Measurements from ENCODE around the gene CCDC12. TPM values are rescaled to one million over a fixed set of nuclear protein-coding genes. Genes with fewer than 3 reads are reported as not detected.

CCDC12 gene
- polyA plus RNA-seq, 1 donor from 2014 or later, result 151 TPM

DNA sequence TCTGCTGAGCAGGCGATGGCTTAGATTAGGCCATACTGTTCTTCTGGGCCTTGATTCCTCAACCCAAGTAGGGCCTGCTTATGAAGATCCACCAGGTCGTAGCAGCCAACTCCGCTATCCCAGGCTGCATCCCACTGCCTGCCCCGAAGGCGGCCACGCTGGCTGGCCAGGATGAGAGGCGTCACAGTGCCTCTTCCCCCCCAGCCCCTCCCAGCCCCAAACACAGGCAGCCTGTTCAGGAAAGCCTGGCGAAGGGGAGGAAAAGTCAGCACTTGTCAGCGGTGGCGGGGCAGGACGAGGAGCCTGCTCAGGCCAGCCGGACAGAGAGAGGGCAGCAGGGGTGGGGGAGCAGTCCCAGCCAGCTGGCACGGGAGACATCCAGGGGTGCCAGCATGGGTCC, 87.8 kb downstream of the CCDC12 start:
- Mint-ChIP-seq H3K4me3 (no peak overlapping the region), H3K4me1 (peaks cover 0 to 8% (median 0%) of the 10 kb centered on the region in 3 donors), H3K27ac (no peak overlapping the region), H3K9me3 (no peaks in the 10 kb centered on the region), H3K36me3 (no peaks in the 10 kb centered on the region), H3K27me3 (peaks cover 41% of the 10 kb centered on the region)

DNA sequence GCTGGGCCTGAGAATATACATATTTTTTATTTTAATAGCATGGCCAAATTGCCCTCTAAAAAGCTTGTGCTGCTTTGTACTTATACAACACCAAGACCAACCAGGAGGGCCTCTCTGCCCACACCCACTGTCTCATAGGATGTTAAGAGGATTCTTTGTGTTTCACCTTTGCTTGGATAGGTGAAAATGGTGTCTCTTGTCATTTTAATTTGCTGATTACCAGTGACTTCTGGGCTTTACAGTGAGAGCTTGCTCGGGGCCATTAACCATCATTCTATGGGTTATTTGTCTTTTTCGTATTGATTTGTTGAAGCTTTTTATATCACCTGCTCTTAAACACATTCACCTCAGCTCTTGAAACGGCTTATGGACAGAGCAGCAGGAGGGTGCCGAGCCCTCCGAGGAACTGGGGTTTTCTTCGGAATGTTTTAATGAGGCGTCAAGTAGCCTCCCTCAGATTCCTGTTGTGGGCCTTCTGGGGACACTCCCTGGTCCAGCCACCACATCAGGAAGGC, 88.5 kb downstream of the CCDC12 start:
- H3K36me3 Mint-ChIP-seq, result no peaks in the 10 kb centered on the region
- H3K4me1 Mint-ChIP-seq, result peaks cover 0 to 8% (median 0%) of the 10 kb centered on the region in 3 donors
- no peaks in the 10 kb centered on the region for H3K9me3 Mint-ChIP-seq
- H3K4me3 Mint-ChIP-seq, result no peak overlapping the region
- H3K27ac Mint-ChIP-seq, result no peak overlapping the region
- peaks cover 38% of the 10 kb centered on the region for H3K27me3 Mint-ChIP-seq

DNA sequence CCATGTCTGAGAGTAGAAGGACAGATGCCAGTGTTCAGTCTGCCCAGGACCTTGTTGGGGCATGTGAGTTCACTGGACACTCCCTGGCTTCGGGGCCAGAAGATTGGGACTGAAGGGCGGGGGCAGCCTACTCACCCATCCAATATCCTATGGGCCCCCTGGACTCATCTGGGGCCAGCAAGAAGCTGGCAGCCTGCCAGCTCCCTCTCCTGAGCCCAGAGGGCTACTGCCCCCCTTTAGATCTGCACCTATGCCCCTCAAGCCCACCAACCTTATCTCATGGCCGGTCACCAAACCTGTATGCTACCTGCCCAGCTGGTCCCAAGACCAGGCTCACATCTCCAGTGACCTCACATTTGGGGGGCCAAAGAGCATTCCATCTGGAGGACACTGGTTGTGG, 90.9 kb downstream of the CCDC12 start:
- H3K9me3 Mint-ChIP-seq, result no peaks in the 10 kb centered on the region
- H3K27me3 Mint-ChIP-seq, result peaks cover 23% of the 10 kb centered on the region
- H3K36me3 Mint-ChIP-seq, result no peaks in the 10 kb centered on the region
- no peak overlapping the region for H3K27ac Mint-ChIP-seq
- H3K4me3 Mint-ChIP-seq, result peak overlapping the region in 1 of 4 donors; percentile 12
- peaks cover 0 to 2% (median 0%) of the 10 kb centered on the region in 3 donors for H3K4me1 Mint-ChIP-seq

DNA sequence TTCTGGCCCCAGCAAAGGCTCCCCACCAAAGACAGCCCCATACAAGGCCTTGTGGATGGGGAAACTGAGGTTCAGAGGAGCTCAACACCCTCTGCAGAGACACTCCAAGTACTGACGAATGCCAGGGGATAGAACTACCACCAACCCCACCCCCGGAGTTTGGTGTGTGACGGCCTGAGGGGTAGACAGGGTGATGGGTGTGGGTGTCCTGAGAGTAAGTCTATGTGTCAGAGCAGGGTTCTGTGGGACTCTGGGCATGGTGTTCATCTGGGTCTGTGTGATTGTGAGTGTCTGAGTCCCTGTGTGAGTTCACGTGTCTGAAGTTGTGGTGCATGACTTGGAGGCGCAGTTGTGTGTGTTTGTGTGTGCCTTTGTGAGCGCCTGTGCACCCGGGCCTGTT, 91.6 kb downstream of the CCDC12 start:
- peak overlapping the region in 1 of 4 donors; percentile 12 for H3K4me3 Mint-ChIP-seq
- H3K27ac Mint-ChIP-seq, result peak overlapping the region in 1 of 3 donors; percentile 34
- no peaks in the 10 kb centered on the region for H3K9me3 Mint-ChIP-seq
- peaks cover 0 to 2% (median 1%) of the 10 kb centered on the region in 3 donors for H3K4me1 Mint-ChIP-seq
- no peaks in the 10 kb centered on the region for H3K36me3 Mint-ChIP-seq
- peaks cover 25% of the 10 kb centered on the region for H3K27me3 Mint-ChIP-seq

DNA sequence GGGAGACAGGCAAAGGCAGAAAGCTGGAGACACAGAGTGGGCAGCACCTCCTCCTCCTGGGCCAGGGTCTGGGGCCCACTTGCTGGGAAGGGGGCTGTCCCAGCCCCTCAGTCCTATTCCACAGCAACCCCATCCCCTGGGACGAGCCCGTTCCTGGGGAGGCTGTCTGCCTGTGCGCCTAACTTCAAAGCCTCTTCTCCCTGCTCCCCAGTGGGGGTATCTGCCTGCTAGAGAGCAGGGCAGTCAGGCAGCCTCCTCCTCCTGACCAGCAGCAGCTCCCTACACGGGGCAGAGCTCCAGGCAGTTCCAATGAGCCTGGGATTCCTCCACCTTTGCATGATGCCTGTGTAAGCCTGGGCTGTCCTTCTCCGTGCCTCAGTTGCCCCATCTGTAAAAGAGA, 92.1 kb downstream of the CCDC12 start:
- no peak overlapping the region for H3K27ac Mint-ChIP-seq
- H3K9me3 Mint-ChIP-seq, result no peaks in the 10 kb centered on the region
- peaks cover 25% of the 10 kb centered on the region for H3K27me3 Mint-ChIP-seq
- no peaks in the 10 kb centered on the region for H3K36me3 Mint-ChIP-seq
- peaks cover 0 to 2% (median 1%) of the 10 kb centered on the region in 3 donors for H3K4me1 Mint-ChIP-seq
- peak overlapping the region in 3 of 4 donors; percentile 12 to 66 (median 16) for H3K4me3 Mint-ChIP-seq

DNA sequence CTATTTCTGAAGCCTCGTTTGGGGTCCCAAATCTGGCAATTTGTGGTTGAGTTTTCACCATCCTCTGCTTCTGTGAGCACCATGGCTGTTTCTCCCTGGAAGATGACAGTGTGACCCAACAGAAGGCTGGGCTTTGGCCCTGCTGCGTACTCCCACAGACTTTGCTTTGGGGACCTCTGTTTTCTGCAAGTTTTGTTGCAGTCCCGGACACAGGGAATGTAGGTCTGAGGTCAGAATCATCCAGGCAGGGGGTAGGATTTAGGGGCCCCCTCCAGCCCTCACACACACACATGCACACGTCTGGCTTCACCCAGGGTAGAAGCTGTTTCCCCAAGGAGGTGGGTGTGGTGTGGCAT, 92.7 kb downstream of the CCDC12 start:
- H3K27me3 Mint-ChIP-seq, result peaks cover 25% of the 10 kb centered on the region
- H3K4me1 Mint-ChIP-seq, result peaks cover 0 to 2% (median 1%) of the 10 kb centered on the region in 3 donors
- H3K27ac Mint-ChIP-seq, result no peak overlapping the region
- H3K36me3 Mint-ChIP-seq, result no peaks in the 10 kb centered on the region
- H3K4me3 Mint-ChIP-seq, result peak overlapping the region; percentile 19 to 88 (median 51)
- no peaks in the 10 kb centered on the region for H3K9me3 Mint-ChIP-seq

DNA sequence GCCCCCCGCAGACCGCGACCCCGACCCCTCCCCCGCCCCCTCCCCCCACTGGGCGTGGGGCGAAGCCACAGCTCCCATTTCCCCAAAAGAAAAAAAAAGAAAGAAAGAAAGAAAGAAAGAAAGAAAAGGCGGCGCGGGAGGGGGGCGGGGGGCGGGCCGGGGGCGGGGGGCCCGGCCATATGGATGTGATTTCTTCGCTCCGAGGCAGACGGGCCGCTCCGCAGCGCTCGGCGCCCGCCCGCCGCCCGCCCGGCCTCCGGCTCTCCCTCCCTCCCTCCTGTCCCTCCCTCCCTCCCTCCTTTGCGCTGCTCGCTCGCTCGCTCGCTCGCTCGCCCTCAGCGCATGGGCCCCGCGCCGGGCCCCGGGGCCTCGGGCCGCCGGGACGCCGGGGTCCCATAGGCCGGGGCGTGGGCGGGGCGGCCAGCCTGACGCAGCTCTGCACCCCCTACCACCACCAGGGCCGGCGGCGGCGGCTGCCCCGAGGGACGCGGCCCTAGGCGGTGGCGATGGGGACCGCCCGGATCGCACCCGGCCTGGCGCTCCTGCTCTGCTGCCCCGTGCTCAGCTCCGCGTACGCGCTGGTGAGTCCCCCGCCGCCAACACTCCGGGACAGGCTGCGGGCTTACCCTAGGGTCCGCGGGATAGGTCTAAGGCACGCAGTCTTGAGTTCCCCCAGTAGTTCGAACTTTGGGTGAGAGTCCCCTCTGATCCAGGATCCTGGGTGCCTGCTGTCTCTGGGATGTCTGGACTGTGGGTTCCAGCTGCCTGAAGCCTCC, 93.3 kb downstream of the CCDC12 start:
- H3K9me3 Mint-ChIP-seq, result no peaks in the 10 kb centered on the region
- peak overlapping the region; percentile 19 to 88 (median 82) for H3K4me3 Mint-ChIP-seq
- no peaks in the 10 kb centered on the region for H3K36me3 Mint-ChIP-seq
- H3K4me1 Mint-ChIP-seq, result peaks cover 0 to 2% (median 1%) of the 10 kb centered on the region in 3 donors
- H3K27me3 Mint-ChIP-seq, result peaks cover 25% of the 10 kb centered on the region
- H3K27ac Mint-ChIP-seq, result no peak overlapping the region

DNA sequence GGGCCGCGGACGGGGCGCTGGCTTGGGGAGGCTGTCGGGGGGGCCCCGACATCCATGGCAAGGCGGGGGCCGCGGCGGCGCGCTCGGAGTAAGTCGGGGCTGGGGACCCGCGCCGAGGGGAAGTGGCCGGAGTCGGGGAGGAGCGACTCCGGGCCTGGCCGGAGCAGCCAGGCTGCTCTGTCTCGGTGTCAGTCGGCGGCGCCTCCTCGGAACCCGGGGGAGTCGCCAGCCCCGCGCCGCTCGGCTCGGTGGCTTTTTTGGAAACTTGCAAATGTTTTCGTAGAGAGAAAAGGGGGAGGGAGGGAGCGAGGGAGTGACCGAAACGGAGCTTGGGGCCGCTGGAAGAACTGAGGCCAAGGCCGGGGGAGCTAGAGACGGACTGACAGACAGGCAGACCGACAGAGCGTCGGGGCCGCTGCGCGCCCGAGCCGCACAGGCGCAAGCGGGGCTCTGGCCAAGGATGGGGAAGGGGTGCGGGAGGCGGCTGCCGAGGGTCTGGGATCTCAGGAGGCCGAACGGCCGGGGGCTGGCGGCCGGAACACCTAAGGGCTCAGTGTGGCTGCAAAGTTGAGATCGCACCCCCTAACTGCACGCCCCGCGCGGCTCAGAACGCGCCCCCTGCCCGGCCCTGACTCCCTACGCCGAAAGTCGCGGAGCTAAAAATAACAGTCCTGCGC, 94.0 kb downstream of the CCDC12 start:
- Mint-ChIP-seq H3K4me3 (peak overlapping the region in 3 of 4 donors; percentile 78 to 84 (median 79)), H3K9me3 (no peaks in the 10 kb centered on the region), H3K27ac (no peak overlapping the region), H3K27me3 (peaks cover 25% of the 10 kb centered on the region), H3K4me1 (peaks cover 0 to 2% (median 1%) of the 10 kb centered on the region in 3 donors), H3K36me3 (no peaks in the 10 kb centered on the region)

DNA sequence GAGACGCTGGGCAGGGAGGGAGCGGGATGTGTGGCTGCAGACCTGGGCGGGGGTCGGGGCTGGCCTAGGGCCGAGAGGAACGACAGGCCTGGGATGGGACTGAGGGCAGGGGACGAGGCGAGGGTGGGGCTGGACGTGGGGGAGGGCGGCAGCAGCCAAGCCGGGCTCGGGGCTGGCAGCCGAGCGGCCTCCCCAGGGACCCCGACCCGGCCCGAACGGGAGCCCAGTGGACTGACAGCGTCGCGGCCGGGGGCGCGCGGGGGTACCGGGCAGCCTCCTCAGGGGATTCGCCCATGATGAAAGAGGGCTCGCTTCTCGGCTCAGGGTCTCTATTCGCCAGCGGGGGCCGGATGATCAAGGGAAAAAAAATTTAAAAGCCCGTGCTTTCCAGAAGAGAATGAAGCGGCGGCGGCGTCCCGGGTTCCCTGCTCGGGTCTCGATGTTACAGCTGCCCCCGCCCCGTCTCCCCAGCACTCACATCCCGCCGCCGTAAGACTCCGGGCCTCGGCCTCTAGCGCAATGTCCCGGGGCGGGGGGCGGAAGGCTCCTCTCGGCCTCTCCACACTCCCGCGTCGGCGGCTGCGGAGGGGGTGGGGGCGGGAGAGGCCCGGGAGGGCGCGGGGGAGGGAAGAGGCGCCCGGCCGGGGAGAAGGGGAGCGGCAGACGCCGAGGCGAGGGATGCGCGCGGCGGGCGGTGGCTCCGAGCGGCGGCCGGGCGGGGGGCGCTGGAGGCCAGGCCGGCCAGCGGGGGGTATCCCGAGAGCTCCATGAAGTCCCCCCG, 94.8 kb downstream of the CCDC12 start:
- H3K27ac Mint-ChIP-seq, result no peak overlapping the region
- peak overlapping the region in 3 of 4 donors; percentile 67 to 84 (median 72) for H3K4me3 Mint-ChIP-seq
- H3K27me3 Mint-ChIP-seq, result peaks cover 25% of the 10 kb centered on the region
- H3K36me3 Mint-ChIP-seq, result no peaks in the 10 kb centered on the region
- peaks cover 0 to 2% (median 1%) of the 10 kb centered on the region in 3 donors for H3K4me1 Mint-ChIP-seq
- no peaks in the 10 kb centered on the region for H3K9me3 Mint-ChIP-seq

DNA sequence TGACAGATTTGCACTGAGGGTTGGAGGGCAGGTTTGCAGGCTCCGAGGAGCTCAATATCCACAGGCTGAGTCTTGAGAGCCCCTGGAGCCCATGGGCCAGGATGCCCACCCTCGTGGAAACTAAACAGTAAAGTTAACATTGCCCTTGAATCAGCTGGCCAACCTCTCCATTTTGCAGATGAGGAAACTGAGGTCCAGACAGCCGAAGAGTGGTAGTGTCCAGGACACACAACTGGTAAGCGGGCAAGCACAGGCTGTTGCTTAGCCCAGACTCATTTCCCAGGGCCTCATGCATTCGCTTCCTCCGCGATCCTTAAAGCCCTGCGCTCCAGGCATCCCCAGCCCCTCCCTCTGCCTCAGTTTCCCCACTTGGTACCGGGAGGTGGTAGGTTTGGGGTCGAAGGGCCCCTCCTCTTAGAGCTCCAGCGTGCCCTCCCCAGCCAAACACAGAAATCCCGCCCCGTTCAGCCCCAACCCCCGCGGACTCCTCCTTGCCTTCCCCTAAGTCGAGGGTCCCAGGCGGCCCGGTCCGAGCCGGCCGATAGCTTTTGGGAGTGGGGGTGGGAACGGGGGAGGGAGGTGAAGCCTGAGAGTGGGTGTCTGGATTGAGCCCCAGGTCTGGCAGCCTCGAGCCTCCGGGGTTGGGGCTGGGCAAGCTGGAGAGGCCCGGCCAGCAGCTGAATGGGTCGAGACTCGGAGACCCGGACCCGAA, 95.5 kb downstream of the CCDC12 start:
- Mint-ChIP-seq H3K27ac (no peak overlapping the region), H3K27me3 (peaks cover 25% of the 10 kb centered on the region), H3K4me1 (peaks cover 0 to 2% (median 1%) of the 10 kb centered on the region in 3 donors), H3K9me3 (no peaks in the 10 kb centered on the region), H3K36me3 (no peaks in the 10 kb centered on the region), H3K4me3 (peak overlapping the region in 3 of 4 donors; percentile 70 to 88 (median 76))

DNA sequence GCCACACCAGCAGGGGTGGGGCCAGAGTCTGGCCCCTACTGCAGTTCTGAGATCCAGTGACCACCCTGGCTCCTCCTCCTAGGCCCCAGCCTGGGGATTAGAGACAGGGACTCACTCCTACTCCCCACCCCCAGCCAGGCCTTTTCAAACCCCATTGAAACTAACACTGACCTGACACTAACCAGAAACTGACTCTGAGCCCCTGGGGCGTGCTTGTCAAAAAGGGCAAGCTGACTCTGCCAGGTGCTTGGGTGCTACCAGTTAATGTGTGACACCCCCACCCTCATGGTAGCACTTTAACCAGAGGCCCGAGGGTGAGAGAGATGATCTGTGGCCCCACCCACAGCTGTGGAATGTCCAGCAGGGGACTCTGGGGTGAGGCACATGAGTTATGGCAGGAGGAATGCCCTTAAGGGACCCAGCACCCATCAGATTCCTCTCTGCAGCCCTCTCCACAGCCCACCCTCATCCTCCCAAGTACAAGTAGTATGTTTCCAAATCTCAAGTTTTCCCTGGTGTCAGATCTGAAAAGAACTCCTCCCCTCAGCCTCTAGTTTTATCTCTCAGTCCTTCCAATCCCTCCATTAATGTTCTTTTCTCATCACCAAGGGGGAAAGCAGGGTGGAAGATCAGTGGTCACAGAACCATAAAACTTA, 97.6 kb downstream of the CCDC12 start:
- no peak overlapping the region for H3K4me3 Mint-ChIP-seq
- H3K4me1 Mint-ChIP-seq, result peaks cover 0 to 4% (median 4%) of the 10 kb centered on the region in 3 donors
- no peaks in the 10 kb centered on the region for H3K9me3 Mint-ChIP-seq

DNA sequence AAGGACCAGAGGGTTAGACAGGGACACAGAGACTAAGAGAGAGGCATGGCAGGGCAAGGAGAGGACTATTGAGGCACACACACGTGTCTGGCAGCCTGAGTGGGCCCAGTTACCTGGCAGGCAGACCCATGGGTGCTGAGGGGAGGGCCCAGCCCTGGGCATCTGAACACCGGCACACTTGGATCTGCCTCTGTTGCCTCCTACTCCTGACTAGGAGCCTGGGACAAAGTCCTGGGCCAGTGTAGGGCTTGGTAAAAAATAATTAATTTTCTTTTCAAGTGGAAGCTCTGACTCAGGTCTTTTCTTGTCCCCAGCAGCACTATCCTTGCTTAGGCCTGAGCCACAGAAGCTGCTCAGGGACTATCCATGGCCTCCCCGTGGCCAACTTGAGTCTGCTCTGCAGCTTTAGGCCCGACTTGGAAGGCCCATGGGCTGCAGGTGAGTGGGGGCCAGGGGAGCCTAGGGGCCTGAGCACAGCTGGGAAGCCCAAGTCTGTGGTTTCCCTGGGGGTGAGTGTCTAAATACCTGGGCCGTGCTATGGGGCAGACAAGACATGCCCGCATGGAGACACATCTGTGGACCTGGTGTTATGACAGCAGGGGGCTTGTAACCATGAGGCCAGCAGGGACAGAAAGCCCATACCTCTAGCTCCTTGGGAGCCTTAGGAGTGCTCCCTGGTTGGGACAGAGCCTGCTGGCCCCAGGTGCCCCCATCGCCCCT, 99.0 kb downstream of the CCDC12 start, which contains the start of gene PTH1R:
PTH1R (plus strand) TSS at position 316 of the 720 bp plus-strand sequence. CDS start 5,839 bp downstream, outside the sequence.
- Mint-ChIP-seq H3K36me3 (no peaks in the 10 kb centered on the region), H3K4me3 (peak within 1 kb of the TSS in 1 of 4 donors; percentile 23), H3K27ac (peak within 1 kb of the TSS in 1 of 3 donors; percentile 66), H3K9me3 (no peaks in the 10 kb centered on the region), H3K27me3 (peaks cover 25% of the 10 kb centered on the region), H3K4me1 (peaks cover 0 to 7% (median 4%) of the 10 kb centered on the region in 3 donors)

More for the DNA sequence above, 97.6 kb downstream of the CCDC12 start:
- H3K27ac Mint-ChIP-seq, result peak overlapping the region in 1 of 3 donors; percentile 66
- H3K27me3 Mint-ChIP-seq, result peaks cover 24% of the 10 kb centered on the region
- H3K36me3 Mint-ChIP-seq, result no peaks in the 10 kb centered on the region

Data from IgD-negative memory B cell (primary cell).